GM15510 (cell line): ENCODE results near the gene FCHSD2.

ENCODE experiments used
- POLR2A ChIP-seq: IDR thresholded peaks from 3 replicates; pipeline ENCODE4 v1.6.1; 2011; ENCODE audit warnings: borderline replicate concordance; ENCODE audit not compliant: insufficient read length; ENCODE audit errors: extremely low read depth

FCHSD2 gene

GRCh38 chr11:72833811-72834493 lies 308.2 kb downstream of the FCHSD2 start:
- no peak for TF ChIP-seq POLR2A

- TF ChIP-seq POLR2A, result no peak
These were observed 308.9 kb downstream of the FCHSD2 start for GRCh38 chr11:72833083-72833733.

- TF ChIP-seq POLR2A, result no peak
These were observed 309.6 kb downstream of the FCHSD2 start for GRCh38 chr11:72832301-72833082.

- TF ChIP-seq POLR2A, result no peak
These were observed 310.4 kb downstream of the FCHSD2 start for GRCh38 chr11:72831521-72832300.

GRCh38 chr11:72829884-72830533 lies 312.1 kb downstream of the FCHSD2 start:
- peak; percentile 29 for TF ChIP-seq POLR2A

GRCh38 chr11:72829178-72829577 lies 312.9 kb downstream of the FCHSD2 start:
- no peak for TF ChIP-seq POLR2A

- TF ChIP-seq POLR2A, result peak; percentile 29
These were observed 313.4 kb downstream of the FCHSD2 start for GRCh38 chr11:72828692-72829101.

GRCh38 chr11:72828081-72828567 lies 314.0 kb downstream of the FCHSD2 start:
- no peak for TF ChIP-seq POLR2A

- peak; percentile 24 for TF ChIP-seq POLR2A
These were observed 315.1 kb downstream of the FCHSD2 start for GRCh38 chr11:72826942-72827480.

- peak; percentile 23 for TF ChIP-seq POLR2A
These were observed 315.8 kb downstream of the FCHSD2 start for GRCh38 chr11:72826191-72826941.

- no peak for TF ChIP-seq POLR2A
These were observed 316.5 kb downstream of the FCHSD2 start for GRCh38 chr11:72825661-72826060.

- peak; percentile 17 for TF ChIP-seq POLR2A
These were observed 317.2 kb downstream of the FCHSD2 start for GRCh38 chr11:72824811-72825505.
